ENCODE data around the gene SLC6A8.

Gene SLC6A8

GRCh38 chrX:153648358-153649177, 39.2 kb upstream of the SLC6A8 start:
- no peak for DNase-seq (ENCODE audit: low read depth, low spot score)

GRCh38 chrX:153649178-153649914, 38.4 kb upstream of the SLC6A8 start:
- no peak for DNase-seq (ENCODE audit: low read depth, low spot score)

- no peak for DNase-seq (ENCODE audit: low read depth, low spot score)
Observed at GRCh38 chrX:153649915-153650782, 37.6 kb upstream of the SLC6A8 start.

GRCh38 chrX:153650959-153651358, 36.8 kb upstream of the SLC6A8 start:
- DNase-seq (ENCODE audit: low read depth, low spot score), result no peak

- DNase-seq (ENCODE audit: low read depth, low spot score), result no peak
Observed at GRCh38 chrX:153651540-153652079, 36.1 kb upstream of the SLC6A8 start.

GRCh38 chrX:153653556-153653955, 34.2 kb upstream of the SLC6A8 start:
- no peak for DNase-seq (ENCODE audit: low read depth, low spot score)

GRCh38 chrX:153657161-153657560, 30.6 kb upstream of the SLC6A8 start:
- no peak for DNase-seq (ENCODE audit: low read depth, low spot score)

GRCh38 chrX:153659268-153659667, 28.5 kb upstream of the SLC6A8 start:
- DNase-seq (ENCODE audit: low read depth, low spot score), result no peak

GRCh38 chrX:153662266-153662665, 25.5 kb upstream of the SLC6A8 start:
- no peak for DNase-seq (ENCODE audit: low read depth, low spot score)

GRCh38 chrX:153665726-153666306, 21.9 kb upstream of the SLC6A8 start:
- no peak for DNase-seq (ENCODE audit: low read depth, low spot score)

- DNase-seq (ENCODE audit: low read depth, low spot score), result no peak
Observed at GRCh38 chrX:153667281-153667955, 20.3 kb upstream of the SLC6A8 start.

GRCh38 chrX:153667956-153668396, 19.8 kb upstream of the SLC6A8 start:
- DNase-seq (ENCODE audit: low read depth, low spot score), result peak; percentile 44

- no peak for DNase-seq (ENCODE audit: low read depth, low spot score)
Observed at GRCh38 chrX:153668423-153669173, 19.1 kb upstream of the SLC6A8 start.

GRCh38 chrX:153669174-153669890, 18.4 kb upstream of the SLC6A8 start:
- DNase-seq (ENCODE audit: low read depth, low spot score), result no peak

GRCh38 chrX:153669901-153670731, 17.6 kb upstream of the SLC6A8 start:
- DNase-seq (ENCODE audit: low read depth, low spot score), result no peak

GRCh38 chrX:153670748-153671588, 16.8 kb upstream of the SLC6A8 start:
- no peak for DNase-seq (ENCODE audit: low read depth, low spot score)
